Upper lobe of right lung (tissue), 1 donor: ENCODE measurements around the gene AMER2. TPM values are rescaled to one million over a fixed set of nuclear protein-coding genes. Genes with fewer than 3 reads are reported as not detected.

Experiments
- ATAC-seq: fragments of 200-7000 bp; cut with Tn5 transposase; one replicate; pipeline ENCODE4 v1.9.1; 2020; ENCODE audit warnings: mild to moderate bottlenecking, moderate library complexity
- DNase-seq: peaks from one replicate; pipeline ENCODE4 v3.0.0-alpha.2; 2020
- H3K27ac ChIP-seq: fragments of 200-600 bp; one replicate; pipeline ENCODE4 v1.8.0; 2022
- H3K27me3 ChIP-seq: fragments of 200-600 bp; one replicate; pipeline ENCODE4 v1.8.0; 2022; ENCODE audit warnings: mild to moderate bottlenecking
- H3K36me3 ChIP-seq: fragments of 200-600 bp; one replicate; pipeline ENCODE4 v1.8.0; 2022
- H3K4me1 ChIP-seq: fragments of 200-600 bp; one replicate; pipeline ENCODE4 v1.8.0; 2022
- H3K4me3 ChIP-seq: fragments of 200-600 bp; one replicate; pipeline ENCODE4 v1.8.0; 2022; ENCODE audit warnings: mild to moderate bottlenecking
- H3K9me3 ChIP-seq: fragments of 200-600 bp; one replicate; pipeline ENCODE4 v1.8.0; 2022
- CTCF ChIP-seq: fragments of 200-600 bp; IDR thresholded peaks from one replicate; pipeline ENCODE4 v1.8.0; 2022; ENCODE audit warnings: antibody characterized with exemption
- intact Hi-C: fragments of 100-400 bp; cut with DNase I; formaldehyde crosslinking; loops from one replicate; pipeline ENCODE4 v1.11.0; 2022
- long read RNA-seq: library from polyadenylated mRNA; unstranded; transcript quantifications from one replicate; pipeline ENCODE4 v2.0.0, GENCODE V29; 2021
- total RNA-seq: library from RNA; stranded (reverse); fragmentation: NEBNext Ultra II Directional; extraction: Animal tissue kit (Norgen Biotek cat#: 25700); gene quantifications from one replicate; pipeline ENCODE4 v1.2.1, GENCODE V29; 2021
- donor health status: DM: no; HTN: yes; CAD: no; lungs with severe emphysema.

AMER2 gene
- total RNA-seq = not detected
- long read RNA-seq = 0 reads

DNA sequence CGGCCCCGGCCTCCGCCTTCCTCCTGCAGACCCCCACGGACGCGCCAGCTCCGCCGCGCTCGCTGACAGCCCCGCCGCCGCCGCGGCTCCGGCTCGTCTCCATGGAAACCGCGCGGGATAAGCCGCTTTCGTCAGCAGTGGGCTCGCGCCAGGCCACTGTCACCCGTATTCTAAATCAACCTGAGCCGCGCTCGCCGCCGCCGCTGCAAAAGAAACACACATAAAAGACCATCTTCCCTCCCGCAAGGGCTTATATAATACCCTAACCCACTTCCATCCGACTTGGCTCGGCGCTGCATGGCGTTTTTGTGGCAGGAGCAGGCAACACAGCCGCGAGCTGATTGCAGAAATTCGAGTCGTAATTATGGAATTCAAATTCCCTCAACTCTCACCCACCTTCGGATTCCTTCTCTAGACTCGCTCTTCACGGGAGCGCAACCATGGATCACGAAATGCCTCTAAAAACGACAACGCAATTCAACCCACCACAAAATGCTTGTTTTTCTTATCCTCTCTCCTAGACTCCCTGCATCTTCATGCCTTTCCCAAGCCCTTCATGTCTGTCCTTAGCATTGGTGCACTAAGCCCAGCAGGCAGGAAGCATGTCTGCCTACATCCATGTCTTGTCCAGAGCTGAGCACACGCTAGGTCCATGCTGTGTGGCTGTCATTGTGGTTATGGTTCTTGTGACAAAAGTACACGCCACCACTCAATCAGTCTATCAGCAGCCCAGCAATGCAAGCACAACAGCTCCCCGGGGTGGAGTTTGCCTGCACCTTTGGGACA lies at the start of gene AMER2:
Gene AMER2, minus strand, starts transcription at position 772 of the 786 bp plus-strand sequence. Its CDS starts 669 bp downstream, at position 103.
- Histone ChIP-seq H3K36me3 (no peaks in the 10 kb centered on the region), H3K27me3 (peaks cover 72% of the 10 kb centered on the region), H3K9me3 (no peaks in the 10 kb centered on the region), H3K27ac (no peak within 1 kb of the TSS), H3K4me1 (peaks cover 3% of the 10 kb centered on the region), H3K4me3 (peak within 1 kb of the TSS; percentile 27)
- DNase-seq = no peak
- intact Hi-C loops = no loop called here
- no peak for ATAC-seq
- TF ChIP-seq CTCF = no peak

DNA sequence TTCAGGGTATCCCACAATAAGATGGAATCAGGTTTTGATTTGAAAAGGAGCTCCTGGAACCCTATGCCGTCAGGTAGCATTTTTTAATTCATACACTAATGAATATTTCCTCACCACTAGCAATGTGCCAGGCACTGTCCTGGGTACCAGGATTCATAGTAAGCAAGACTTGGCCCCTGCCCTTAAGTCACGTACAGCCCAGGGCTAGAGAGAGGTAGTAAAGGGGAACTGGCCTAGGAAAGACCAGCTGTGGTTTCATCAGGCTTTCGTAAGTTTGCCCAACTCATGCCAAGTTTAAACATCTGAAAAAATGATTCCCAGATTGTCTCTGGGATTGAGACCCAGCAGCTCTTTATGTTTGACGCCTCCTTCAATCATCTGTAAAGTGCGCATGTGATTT lies 45.9 kb upstream of the AMER2 start:
- H3K4me3 ChIP-seq = no peak overlapping the region
- DNase-seq (no peak), ATAC-seq (peak; percentile 63)
- TF ChIP-seq CTCF = no peak
- H3K4me1 ChIP-seq = no peaks in the 10 kb centered on the region
- H3K27ac ChIP-seq = no peak overlapping the region
- intact Hi-C loops = no loop called here
- H3K36me3 ChIP-seq = no peaks in the 10 kb centered on the region
- no peaks in the 10 kb centered on the region for H3K9me3 ChIP-seq
- no peaks in the 10 kb centered on the region for H3K27me3 ChIP-seq

- H3K4me1 ChIP-seq = no peaks in the 10 kb centered on the region
- no peaks in the 10 kb centered on the region for H3K27me3 ChIP-seq
- TF ChIP-seq CTCF = no peak
Measured at GRCh38 chr13:25217023-25217885, 45.2 kb upstream of the AMER2 start.

GRCh38 chr13:25215253-25215575 lies 43.1 kb upstream of the AMER2 start:
- intact Hi-C loops = no loop called here
- no peaks in the 10 kb centered on the region for H3K27me3 ChIP-seq
- no peak for DNase-seq
- no peaks in the 10 kb centered on the region for H3K4me1 ChIP-seq
- no peaks in the 10 kb centered on the region for H3K9me3 ChIP-seq
- no peak overlapping the region for H3K4me3 ChIP-seq
- no peaks in the 10 kb centered on the region for H3K36me3 ChIP-seq
- no peak for ATAC-seq
- H3K27ac ChIP-seq = no peak overlapping the region
- TF ChIP-seq CTCF = no peak

More at GRCh38 chr13:25217023-25217885, 45.2 kb upstream of the AMER2 start:
- intact Hi-C loops = no loop called here
- DNase-seq (no peak), ATAC-seq (no peak)
- Histone ChIP-seq H3K9me3 (no peaks in the 10 kb centered on the region), H3K36me3 (no peaks in the 10 kb centered on the region), H3K4me3 (no peak overlapping the region), H3K27ac (no peak overlapping the region)

- H3K27me3 ChIP-seq = no peaks in the 10 kb centered on the region
- no peaks in the 10 kb centered on the region for H3K9me3 ChIP-seq
- no peak overlapping the region for H3K4me3 ChIP-seq
- DNase-seq = no peak
- no peak for TF ChIP-seq CTCF
- ATAC-seq = no peak
- intact Hi-C loops = no loop called here
- H3K36me3 ChIP-seq = no peaks in the 10 kb centered on the region
- no peak overlapping the region for H3K27ac ChIP-seq
- H3K4me1 ChIP-seq = no peaks in the 10 kb centered on the region
Measured at GRCh38 chr13:25214491-25215252, 42.6 kb upstream of the AMER2 start.
